HG03108 (cell line): Measurements from ENCODE around the gene KLHL35.

Experiments used
- ATAC-seq: cut with Tn5 transposase; IDR thresholded peaks from one replicate; pipeline ENCODE4 v1.9.1; 2021; ENCODE audit warnings: moderate library complexity; ENCODE audit not compliant: unreplicated experiment

Gene KLHL35, protein sequence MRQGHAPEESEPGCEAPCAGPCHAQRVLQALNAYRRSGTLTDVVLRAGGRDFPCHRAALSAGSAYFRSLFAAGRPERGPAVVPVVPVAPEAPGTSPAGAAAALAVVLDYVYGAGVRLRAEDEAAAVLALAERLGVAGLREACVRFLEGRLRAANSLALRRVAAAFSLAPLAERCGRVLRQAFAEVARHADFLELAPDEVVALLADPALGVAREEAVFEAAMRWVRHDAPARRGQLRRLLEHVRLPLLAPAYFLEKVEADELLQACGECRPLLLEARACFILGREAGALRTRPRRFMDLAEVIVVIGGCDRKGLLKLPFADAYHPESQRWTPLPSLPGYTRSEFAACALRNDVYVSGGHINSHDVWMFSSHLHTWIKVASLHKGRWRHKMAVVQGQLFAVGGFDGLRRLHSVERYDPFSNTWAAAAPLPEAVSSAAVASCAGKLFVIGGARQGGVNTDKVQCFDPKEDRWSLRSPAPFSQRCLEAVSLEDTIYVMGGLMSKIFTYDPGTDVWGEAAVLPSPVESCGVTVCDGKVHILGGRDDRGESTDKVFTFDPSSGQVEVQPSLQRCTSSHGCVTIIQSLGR

DNA sequence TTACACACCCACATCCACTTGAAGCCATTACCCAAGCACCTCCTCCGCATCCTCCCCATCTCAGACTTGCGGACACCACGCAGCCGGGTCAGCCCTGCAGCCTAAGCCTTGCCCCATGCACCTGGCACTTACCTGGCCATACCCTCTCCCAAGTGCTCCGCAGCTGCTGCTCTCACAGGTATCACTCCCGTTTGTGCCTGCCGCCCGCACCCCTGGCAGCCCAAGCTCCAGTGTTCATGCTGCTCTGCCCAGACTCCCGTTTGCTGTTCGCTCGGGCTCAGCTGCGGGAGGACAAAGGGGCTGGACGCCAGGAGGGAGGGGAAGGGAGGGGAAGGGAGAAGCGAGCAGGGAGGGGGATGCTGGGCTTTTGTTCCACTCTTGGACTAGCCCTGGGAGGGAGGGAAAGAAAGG, at the start of gene KLHL35:
Gene KLHL35 (minus strand): TSS at position 293 of the 411 bp plus-strand sequence. CDS start 2,574 bp downstream, outside the sequence.
- ATAC-seq: no peak

DNA sequence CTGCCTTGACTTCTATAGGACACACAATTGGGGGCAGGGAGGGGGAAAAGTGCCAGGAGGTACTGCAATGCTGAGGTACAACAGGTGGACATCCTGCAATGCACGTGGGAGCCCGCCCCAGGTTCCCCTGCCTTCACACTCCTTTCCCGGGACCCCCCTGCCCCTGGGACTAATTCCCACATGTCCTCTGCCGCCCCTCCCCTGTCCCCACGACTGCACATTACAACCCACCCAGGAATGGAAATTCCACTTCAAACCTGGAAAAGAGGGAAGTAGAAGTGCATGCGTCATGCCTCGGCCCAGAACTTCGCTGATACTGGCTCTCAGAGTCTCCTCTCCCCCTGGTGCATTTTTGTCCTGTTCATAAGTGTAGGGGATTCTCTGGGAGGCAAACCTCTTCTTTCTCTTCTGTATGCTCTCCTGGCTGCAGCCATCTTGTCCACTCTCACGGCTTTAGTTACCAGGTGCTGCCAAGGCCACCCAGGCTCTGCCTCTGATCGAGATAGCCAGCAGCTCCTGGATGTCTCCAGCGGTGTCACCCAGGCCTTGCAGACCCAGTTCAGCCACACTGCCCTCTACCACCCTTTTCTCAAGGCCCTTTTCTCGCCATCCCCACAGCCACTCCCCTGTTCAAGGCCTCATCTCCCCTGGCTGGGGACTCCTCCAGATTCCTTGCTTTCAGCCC, 49.1 kb upstream of the KLHL35 start:
- no peak for ATAC-seq

DNA sequence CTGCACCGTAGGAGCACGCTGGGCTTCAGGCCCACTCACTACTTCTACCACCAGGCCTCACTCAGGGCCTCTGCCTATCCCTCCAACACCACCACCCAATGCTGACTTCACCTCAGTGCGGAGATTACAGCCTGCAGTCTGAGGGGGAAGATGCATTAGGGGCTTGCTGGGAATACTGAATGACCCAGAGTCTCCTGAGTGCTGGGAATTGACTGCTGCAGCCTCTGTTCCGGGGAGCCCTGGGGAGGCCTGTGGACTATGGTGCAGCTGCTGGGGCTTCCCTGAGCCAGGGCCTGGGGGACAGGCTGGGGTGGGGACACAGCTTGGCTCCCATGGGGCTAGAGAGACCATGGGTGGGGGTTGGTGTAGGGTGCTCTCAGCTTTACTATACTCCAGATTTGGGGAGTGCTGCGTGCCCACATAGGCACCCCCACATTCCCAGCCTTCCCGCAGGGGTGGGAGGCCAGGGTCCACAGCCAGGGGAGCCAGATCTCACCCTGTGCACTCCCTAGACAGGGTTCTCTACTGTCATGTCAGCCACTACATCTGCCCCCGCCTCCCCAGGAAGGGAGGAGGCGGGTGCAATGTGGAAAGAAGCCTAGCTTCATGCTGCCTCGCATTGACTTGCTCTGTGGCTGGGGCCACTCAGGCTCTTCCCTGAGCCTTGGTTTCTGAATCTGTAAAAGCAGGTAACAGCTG, 48.4 kb upstream of the KLHL35 start:
- ATAC-seq: no peak

DNA sequence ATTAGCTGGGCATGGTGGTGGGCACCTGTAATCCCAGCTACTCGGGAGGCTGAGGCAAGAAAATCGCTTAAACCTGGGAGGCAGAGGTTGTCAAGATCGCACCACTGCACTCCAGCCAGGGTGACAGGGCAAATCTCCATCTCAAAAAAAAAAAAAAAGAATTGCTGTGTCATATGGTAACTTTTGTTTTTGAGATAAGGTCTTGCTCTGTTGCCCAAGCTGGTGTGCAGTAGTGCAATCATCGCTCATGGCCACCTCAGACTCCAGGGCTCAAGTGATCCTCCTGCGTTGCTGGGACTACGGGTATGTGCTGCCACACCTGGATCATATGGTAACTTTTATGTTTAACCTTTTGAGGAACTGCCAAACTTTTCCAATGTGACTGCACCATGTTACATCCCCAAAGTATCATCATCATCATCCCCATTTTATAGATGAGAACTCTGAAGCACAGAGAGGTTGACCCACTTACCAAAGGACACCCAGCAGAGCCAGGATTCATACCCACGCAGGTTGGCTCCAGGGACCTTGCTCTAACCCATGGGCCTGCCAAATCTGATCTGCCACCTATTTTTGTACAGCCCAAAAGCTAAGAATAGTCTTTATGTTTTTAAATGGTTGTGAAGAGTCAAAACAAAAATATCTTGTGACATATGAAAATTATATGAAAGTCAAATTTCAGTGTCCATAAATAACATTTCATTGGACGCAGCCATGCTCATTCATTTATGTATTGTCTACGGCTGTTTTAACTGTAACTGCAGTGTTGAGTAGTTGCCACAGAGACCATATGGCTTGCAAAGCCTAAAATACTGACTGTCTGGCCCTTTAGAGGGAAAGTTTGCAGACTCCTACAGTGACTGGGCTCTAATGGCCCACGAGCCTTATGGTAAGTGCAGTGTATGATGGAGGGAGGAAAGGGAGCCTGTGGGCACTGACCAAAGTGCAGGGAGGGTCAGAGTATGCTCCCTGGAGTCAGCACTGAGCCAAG, 47.5 kb upstream of the KLHL35 start:
- no peak for ATAC-seq

DNA sequence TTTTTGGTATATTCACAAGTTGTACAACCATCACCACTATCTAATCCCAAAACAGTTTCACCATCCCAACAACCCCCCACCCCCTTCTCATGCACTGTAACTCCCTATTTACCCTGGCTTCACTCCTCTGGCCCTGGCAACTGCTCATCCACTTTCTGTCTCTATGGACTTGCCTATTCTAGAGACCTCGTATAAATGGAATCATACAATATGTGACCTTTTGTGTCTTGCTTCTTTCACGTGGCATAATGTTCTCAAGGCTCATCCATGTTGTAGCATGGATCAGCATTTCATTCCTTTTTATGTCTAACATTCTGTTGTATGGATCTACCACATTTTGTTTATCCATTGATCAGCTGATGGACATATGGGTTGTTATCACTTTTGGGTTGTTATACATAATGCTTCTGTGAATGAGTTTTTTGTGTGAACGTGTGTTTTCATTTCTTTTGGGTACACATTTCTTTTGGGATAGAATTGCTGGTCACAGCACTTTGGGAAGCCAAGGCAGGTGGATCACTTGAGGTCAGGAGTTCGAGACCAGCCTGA, 46.7 kb upstream of the KLHL35 start:
- ATAC-seq: no peak

DNA sequence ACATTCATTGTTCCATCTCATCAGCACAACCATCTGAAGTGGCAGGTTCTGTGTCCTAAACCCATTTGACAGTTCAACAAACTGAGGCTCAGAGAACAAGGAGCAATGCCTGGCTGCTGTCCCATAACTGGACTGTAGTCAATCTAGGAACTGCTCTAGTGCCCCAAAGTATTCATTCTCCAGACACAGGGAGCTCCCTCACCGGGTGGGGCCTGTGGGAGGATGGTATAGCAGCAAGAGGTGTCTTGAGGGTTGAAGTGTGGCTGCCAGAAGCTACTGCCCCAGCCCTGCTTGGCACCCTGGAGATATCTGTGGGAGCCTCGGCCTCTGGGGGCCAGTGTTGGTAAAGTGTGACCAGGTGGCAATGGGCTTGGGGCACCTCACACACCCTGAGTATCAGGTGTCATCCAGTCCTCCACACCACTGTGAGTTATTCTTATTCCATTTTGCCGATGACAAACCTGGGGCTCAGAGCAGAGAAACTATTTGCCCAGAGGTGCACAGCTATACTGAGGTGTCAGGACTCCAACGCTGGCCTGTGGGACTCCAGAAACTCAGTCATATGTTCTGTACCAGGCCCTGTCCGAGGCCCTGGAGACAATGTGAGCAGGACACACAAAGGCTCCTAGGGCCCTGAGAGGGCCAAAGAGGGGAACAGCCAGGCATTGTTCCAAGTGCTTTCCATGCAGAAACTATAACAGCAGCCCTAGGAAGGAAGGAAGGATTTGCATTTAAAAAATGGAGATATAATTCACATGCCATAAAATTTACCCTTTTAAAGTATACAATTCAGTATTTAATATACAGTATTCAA, 46.0 kb upstream of the KLHL35 start:
- no peak for ATAC-seq

DNA sequence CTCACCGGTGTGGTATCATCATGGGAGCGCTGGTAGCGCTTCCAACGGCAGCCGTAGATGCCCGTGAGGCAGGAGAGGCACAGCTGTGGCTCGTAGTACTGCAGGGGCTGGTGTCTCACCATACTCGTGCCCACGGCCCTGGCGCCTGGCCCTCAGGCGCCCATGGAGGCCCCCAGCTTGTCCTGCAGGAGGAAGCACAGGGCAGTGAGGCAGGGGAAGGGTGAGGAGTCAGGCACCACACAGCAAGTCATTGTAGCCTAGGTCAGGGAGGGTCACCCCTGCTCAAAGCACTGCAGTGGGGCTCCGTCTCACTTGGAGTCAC, 44.6 kb upstream of the KLHL35 start:
- no peak for ATAC-seq

DNA sequence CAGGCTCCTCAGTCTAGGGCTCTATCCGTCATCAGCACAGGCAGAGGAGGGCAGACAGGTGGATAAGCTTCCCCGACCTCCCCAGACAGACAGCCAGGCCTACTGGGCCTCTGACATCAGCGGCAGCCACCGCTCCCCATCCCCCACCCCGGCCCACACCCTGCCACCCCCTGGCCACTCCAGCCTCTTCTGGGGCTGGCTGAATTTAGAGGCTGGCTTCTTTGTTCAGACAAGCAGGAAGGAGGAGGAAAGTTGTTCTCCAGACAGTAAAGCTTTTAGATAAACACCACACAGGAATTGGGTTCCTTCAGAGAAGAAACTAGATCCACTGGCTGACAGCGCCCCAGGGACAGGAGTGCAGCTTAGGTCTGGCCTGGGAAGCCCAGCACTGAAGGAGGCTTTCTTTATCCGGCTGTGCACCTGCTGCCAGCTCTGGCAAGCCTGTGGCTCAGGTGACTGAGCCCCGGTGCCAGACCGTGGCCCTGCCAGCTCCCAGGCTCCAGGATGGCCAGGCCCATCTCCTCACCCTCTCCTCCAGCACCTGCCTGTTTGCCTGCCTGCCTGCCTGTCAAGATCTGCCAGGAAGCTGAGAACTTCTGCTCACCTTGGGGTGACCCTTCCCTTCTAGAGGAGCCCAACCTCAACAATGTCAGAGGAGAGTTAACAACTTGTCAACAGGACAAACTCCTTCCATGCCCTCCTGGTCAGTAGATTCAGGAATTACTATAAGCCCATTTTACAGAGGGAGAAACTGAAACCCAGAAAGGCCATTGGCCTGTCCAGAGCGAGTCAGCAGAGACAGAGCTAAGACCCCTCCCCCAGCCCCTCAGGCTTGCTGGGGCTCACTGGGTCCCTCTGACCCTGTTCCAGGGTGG, 44.0 kb upstream of the KLHL35 start:
- ATAC-seq: no peak

DNA sequence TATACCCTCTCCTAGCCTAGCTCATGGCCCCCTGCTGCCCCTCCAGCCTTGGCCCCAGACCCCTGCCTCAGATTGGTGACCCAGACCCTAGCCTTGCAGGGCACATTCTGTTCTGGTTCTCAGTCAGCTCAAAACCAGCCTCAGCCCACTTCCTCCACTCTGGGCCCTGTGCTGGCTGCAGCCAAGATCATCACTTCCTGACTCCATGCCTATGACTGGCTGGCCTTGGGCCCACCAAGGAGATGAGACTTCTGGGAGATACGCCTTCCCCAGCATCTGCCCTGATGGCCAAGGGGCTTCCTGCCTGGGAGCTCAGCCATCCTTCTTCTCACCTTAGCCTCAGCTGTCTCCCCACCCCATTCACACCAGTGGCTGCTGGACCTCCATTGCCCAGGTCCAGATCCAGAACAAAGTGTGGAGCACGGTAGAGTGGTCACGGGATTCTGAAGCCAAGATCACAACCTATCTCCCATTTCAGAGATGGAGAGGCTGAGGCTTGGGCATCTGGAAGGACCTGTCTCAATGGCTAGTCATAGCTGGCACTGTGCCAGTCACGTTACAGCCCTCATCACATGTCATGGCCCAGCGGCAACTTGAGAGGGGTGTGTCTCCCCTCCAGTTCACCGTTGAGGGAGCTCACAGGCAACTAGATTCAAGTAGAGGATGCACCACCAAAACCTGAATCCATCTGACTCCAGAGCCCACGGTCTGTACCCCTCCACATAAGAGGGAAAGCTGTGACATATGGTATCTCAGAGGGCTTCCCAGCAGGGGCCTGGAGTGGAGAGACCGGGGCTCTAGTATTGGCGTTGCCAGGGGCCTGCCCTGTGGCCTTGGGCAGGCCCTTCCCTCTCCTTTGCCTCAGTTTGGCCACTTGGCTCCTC, 43.0 kb upstream of the KLHL35 start:
- ATAC-seq: no peak

DNA sequence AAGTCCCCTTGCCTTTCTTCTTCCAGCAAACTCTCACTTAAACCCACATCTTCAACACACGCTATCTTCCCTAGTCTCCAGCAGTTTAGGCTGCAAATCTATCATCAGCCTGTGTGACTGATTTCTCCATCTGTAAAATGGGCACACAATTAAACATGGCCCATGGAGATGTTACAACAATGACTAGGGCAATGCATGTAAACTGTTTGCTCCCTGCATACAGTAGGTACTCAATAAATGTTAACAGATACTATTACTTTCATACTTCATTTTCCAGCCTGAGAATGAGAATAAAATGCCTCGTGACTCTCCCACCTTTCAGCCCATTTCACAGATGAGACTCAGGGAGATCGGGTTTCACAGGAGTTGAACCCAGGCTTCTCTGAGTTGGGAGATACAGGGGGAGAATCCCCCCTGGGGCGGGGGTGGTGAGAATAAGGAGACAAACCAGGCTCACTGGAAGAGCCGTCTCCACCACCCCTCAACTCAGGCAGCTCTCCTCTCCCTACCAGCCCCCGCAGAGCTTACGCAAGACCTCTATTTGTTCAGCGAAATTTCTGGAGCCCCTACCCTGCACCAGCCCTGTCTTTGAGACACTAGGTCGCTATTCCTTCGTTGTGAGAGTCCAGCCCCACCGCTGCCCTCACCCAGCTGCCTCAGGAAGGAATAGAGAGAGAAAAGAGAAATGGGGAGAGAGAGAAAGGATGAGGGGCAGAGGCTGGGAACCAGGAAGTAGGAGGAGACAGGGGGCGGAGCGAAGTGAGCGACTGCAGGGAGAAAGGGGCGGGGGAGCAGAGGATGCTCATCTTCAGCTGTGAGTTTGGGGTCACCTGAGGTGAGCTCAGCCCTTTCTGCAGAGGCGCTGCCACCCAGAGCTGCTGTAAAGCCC, 42.1 kb upstream of the KLHL35 start:
- no peak for ATAC-seq

DNA sequence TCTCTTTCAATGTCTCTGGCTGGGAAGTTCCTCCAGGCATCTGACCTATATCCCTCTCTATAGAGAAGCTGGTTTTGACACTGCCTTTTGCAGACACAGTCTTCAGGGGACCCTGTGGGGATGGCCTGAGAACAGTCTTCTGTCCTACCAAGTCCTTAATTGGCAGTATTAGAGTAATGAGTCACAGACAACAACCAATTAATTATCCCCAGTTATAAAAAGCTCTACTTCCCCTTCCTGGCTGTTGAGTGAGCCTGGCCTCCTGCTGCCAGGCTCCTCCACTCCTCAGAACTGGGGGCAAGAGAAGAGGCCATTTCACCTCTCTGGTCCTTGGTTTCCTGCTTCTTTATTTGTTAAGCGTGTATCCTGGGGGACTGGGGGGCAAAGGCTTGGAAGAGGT, 41.2 kb upstream of the KLHL35 start:
- ATAC-seq: no peak

DNA sequence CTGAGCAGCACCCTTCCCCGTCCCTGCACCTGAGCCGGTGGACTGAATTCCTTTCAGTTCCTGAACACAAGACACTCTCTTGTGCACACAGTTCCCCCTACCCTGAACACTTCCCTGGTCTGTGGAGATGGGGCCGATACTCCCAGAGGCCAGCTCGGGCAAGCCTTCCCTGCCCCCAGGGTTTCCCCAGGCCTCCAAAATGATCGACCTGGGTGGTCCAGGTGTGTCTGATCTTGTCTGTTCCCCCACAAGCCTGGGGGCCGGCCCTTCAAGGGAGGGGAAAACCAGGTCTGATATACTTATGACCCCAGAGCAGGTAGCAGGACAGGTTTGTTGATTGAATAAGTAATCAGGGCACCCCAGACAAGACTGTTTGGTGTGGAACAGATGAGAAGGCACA, 40.7 kb upstream of the KLHL35 start:
- no peak for ATAC-seq

DNA sequence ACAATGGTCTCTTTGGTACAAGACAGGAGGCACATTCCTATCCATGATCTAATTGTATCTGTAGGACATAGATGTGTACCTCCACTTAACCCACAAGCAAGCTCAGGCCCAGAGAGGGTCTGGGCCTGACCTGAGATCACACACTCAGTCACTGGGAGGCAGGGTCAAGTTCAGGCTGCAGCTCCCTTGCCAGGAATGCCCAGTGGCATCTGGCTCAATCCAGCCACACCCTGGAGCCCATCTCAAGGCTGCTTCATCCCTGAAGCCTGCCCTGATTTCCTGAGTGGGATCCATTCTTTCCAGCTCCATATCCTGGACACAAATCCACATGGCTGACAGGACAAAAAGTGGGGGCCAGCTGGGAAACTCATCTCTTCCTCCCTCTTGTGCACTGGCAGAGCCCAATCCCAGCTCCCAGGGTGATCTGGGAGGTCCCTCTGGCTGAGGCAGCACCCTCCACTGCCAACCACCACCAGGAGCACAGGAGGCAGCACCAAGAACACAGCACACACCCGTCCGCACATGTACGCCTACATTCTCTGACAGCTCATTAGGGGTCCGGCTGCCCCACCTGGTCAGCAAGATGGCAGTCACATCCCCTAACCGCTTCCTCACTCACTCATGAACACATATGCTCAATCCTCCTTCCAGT, 39.2 kb upstream of the KLHL35 start:
- no peak for ATAC-seq

DNA sequence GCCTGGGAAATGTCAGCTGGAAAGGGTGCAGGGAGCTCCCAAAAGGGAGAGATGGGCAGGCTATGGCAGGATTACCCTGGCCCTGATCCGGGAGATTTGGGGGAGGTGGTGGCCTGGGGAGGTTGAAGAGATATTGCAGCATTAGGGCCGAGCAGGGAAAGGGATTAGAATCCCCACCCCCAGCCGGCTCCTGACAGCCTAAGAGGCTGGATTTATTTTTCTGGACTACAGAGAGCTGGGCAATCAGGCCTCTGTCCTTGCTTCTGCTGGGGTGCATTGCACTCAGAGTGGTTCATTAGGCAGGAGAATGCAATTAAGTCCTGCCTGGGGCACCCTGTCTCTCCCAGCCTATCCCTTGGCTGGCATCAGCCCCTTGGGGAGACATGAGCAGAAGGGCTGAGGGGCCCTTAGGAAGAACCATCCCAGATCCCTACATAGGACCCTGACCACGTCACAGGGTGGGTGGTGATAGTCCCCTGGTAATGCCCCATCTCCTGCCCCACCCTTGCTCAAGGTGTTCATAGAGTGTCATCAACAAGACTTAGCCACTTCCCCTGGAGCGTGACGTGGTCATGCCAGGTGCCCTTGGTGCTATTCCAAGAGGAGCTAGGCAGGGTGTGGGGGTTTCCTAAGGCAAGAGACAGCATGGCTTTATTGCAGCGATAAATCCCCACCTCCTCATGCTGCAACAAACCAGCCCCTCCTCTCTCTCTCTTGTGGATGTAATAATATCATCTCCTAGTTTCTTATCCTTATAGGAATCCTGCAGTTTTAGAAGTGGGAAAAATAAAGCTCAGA, 38.4 kb upstream of the KLHL35 start:
- ATAC-seq: no peak

DNA sequence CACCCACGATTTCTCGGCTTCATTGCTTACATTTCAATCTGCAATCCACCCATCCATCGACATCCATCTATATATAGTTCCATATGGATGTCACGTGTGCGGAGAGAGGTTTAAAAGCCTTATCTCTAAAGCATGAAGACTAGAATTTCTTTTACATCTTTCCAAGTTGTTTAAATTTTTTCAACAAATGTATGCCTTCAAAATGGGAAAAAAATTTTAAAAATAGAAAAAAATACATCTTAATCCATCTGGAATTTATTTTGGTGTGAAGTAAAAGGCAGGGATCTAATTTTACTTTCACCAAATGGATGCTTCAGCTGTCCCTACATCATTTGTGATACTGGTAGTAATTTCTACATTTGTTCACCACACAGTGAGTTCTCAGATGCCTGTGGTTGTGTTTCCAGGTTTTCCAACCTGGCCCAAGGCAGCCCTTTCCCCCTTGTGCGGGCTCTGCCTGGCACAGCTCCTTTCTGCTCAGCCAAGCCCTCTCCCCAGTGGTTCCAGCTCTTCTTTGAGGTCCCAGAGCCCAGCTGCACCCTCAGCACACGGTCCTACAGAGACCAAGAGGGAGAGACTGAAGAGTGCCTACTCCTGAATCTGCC, 37.6 kb upstream of the KLHL35 start:
- no peak for ATAC-seq
